NOMO-1 (cell line): ENCODE measurements around the gene NUB1.
A peak's percentile ranks its signal among the peaks of the same experiment; 100 is the strongest.

Experiments
- DNase-seq, 2 experiments: peaks; one replicate each; lab custom pipeline; 2025; ENCODE audit not compliant: unreplicated experiment in 2 of 2; lab: John Stamatoyannopoulos, UW

The NUB1 gene

GRCh38 chr7:151342102-151342646 is 562 bp downstream of the NUB1 start:
- DNase-seq: peak in 1 of 2 experiments; percentile 27

DNA sequence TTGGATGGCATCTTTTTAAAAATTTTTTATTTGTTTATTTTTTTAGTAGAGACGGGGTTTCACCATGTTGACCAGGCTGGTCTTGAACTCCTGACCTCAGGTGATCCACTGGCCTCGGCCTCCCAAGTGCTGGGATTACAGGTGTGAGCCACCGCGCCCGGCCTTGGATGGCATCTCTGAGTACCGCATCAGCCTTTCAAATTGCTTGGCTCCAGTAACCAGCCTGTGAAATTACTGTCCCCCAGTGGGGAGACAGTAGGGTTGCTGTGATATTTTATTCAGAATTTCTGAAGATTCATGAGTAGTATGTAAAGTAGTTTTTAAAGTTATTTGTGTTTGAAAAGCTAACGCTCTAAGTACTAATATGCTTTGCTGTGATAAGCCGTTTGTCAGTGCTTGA is 1.2 kb downstream of the NUB1 start:
- no peak for DNase-seq

- no peak for DNase-seq
Measured at GRCh38 chr7:151343516-151343915, 1.9 kb downstream of the NUB1 start.

DNA sequence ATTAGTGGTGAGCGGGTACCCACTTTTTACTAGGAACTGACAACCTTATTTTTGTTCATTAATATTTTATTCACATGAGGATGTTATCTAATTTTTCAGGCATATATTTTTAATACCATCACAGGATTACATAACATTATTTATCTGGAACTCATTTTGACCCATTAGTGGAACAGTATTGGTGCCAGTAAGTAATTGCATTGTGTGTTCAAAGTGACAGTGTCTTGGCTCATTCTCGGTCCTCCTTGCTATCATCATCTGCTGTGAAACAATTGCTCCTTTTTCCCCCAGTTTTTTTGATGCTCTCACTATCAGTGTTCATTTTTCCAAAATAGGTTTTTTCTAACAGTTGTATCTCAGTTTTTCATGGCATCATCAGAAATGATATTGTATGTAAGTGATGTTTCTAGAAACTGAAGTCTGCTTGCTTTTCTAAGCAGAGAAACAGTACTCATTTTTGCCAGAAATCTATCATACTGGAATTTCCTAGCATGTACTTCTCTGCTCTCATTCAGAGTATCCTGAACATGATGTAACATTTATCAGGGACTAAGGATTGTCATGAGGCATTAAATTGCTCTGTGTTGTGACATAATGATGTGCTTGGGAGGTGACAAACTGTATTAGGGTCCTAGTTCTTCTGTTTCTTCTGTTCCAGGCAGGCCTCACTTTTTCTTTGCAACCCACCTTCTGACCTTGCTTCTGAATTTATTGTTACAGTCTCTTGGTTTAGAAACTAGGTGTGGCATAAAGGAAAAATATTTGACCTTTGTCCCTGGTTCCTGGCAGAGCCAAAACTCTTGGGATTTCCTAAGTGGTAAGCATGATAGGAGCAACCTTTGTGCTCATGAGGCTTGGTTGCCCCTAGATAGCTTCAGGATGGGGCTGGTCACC is 4.2 kb downstream of the NUB1 start:
- no peak for DNase-seq

GRCh38 chr7:151346470-151346769 is 4.8 kb downstream of the NUB1 start:
- DNase-seq: no peak

GRCh38 chr7:151347200-151347599 is 5.6 kb downstream of the NUB1 start:
- no peak for DNase-seq

DNA sequence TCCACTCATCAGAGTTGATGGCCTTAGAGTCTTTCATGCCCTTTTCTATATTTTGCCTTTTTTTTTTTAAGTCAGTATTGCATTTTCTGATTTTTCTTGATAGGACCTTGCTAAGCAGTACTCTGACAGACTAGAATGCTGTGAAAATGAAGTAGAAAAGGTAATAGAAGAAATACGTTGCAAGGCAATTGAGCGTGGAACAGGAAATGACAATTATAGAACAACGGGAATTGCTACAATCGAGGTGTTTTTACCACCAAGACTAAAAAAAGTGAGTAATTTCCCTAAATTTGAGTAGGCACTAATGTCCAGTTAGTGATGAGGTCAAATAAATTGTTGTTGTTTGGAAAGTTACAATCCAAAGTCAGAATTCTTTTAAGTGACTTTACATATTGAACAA is 7.4 kb downstream of the NUB1 start:
- no peak for DNase-seq

- no peak for DNase-seq
Measured at GRCh38 chr7:151349507-151349853, 7.9 kb downstream of the NUB1 start.

DNA sequence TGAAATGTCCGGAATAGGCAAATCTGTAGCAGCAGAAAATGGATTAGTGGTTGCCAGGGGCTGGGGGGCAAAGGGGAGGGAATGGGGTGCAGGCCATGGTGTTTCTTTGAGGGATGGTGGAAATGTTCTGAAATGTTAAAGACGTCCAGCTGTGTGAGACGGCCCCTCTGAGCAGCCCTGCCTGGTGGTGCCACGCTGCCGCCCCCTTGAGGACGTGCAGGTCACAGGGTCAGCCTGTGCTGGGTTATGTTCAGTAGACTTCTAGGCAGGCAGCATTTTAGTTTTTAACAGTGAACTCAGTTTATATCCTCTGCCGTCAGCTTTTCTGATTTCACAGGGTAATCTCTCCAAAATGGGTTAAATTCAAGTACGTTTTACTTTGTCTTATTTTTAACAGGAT is 9.4 kb downstream of the NUB1 start:
- no peak for DNase-seq

GRCh38 chr7:151351967-151352366 is 10.4 kb downstream of the NUB1 start:
- peak in 1 of 2 experiments; percentile 22 for DNase-seq

- no peak for DNase-seq
Measured at GRCh38 chr7:151352512-151352911, 10.9 kb downstream of the NUB1 start.

- DNase-seq: no peak
Measured at GRCh38 chr7:151361193-151361959, 19.8 kb downstream of the NUB1 start.

- DNase-seq: no peak
Measured at GRCh38 chr7:151363182-151363581, 21.6 kb downstream of the NUB1 start.

GRCh38 chr7:151366166-151366879 is 24.7 kb downstream of the NUB1 start:
- DNase-seq: no peak

GRCh38 chr7:151366880-151367222 is 25.2 kb downstream of the NUB1 start:
- no peak for DNase-seq

- DNase-seq: no peak
Measured at GRCh38 chr7:151367284-151367683, 25.7 kb downstream of the NUB1 start.

DNA sequence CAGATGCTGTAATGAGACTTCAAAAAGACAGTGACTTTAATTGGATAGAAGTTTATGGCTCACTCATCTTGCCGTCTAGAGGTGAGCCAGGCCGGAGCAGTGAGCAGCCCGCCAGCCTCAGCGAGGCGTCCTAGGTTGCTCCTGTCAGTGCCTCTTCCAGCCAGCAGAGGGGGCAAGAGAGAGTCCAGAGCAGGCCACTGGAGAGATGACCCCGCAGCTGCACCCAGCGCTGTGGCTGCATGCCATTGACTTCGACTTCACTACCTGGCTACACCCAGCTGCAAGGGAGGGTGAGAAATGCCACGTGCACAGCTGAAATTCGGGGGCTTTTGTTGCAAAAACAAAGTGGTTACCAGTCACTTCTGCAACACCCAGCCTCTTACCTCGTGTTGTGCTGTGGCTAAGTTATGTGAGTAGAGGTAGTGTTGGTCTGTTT is 26.5 kb downstream of the NUB1 start:
- DNase-seq: peak; percentile 21 to 47

- no peak for DNase-seq
Measured at GRCh38 chr7:151371266-151371665, 29.7 kb downstream of the NUB1 start.

GRCh38 chr7:151372612-151373265 is 31.1 kb downstream of the NUB1 start:
- no peak for DNase-seq

DNA sequence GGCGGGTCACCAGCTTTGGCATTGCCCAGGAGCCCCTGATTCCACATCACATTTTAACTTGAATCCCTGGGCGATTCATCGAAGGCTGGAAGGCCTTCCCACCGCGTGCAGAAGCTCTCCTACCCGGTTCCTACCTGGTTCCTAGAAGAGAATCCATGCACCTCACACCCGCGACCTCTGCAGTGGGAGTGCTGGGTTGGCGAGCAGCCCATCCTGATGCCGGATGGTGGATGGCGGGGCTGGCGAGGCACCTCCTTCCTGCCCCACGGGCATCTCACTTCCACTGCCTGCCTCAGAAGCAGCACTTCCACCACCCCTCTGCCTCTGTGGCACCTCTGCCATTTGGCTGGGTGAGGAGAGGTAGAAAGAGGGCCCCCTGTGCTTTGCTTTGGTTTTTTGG is 32.0 kb downstream of the NUB1 start:
- no peak for DNase-seq

DNA sequence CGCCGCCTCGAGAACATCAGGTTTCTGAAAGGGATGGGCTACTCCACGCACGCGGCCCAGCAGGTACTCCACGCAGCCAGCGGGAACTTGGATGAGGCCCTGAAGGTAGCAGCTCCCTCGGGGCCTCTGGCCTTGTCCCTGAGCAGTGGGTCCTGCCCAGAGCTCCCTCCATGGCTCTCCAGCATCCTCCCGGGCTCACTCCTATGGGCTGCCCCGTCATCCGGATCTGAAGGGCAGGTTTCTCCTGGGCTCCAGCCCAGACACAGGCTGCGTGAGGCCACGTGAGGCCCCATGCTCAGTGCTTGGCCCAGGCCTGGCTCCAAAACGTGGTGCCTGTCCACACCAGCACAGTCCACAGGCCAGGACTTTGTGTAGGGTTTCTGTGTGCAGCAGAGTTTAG is 32.5 kb downstream of the NUB1 start:
- DNase-seq: no peak
